Epidermal melanocyte (primary cell): ENCODE results near the gene CXCL1.

ENCODE experiments used
- DNase-seq: peaks from one replicate; pipeline ENCODE4 v3.0.0; 2011; ENCODE audit warnings: low spot score; ENCODE audit not compliant: insufficient read length

CXCL1 gene

DNA sequence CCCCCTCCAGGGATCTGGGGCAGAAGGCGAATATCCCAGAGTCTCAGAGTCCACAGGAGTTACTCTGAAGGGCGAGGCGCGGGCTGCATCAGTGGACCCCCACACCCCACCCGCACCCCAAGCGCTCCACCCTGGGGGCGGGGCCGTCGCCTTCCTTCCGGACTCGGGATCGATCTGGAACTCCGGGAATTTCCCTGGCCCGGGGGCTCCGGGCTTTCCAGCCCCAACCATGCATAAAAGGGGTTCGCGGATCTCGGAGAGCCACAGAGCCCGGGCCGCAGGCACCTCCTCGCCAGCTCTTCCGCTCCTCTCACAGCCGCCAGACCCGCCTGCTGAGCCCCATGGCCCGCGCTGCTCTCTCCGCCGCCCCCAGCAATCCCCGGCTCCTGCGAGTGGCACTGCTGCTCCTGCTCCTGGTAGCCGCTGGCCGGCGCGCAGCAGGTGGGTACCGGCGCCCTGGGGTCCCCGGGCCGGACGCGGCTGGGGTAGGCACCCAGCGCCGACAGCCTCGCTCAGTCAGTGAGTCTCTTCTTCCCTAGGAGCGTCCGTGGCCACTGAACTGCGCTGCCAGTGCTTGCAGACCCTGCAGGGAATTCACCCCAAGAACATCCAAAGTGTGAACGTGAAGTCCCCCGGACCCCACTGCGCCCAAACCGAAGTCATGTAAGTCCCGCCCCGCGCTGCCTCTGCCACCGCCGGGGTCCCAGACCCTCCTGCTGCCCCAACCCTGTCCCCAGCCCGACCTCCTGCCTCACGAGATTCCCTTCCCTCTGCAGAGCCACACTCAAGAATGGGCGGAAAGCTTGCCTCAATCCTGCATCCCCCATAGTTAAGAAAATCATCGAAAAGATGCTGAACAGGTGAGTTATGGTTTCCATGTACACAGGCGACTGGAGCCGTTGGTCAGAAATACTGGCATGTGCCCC is at the start of gene CXCL1:
Gene CXCL1 (plus strand): TSS at position 264 of the 926 bp plus-strand sequence. CDS start 78 bp downstream, at position 342.
- no peak for DNase-seq

DNA sequence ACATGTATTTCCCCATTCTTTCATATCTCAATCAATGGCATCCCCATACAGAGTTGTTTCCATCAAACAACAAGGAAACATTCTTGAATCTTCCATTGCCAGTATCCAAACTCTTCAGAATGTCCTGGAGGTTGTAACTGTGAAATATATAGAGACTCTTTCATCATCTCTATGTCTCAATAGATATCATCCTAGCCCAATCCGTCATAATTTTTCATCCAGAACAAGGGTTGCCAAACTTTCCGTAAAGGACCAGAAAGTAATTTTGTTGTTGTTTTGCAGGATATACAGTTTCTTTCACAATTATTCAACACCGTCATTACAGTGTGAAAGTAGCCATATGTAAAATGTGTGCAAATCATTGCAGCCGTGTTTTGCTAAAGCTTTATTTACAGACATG is 47.9 kb upstream of the CXCL1 start:
- no peak for DNase-seq

DNA sequence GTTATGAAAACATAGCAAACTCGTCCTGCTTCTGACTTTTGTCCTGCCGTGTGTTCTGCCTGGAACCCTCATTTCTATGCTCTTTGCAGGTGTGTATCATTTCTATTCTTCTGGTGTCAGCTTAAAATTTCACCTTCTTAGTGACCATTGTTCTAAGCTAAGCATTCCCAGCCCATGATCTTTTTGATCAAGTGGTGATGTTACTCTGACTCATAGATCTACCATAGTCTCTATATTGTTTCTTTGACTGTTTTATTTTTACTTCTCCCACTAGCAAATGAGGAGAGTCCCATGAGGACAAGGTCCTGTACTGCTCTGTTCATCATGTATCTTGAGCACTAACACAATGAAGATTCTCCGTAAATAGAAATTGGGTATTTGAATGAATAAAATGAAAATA is 46.8 kb upstream of the CXCL1 start:
- DNase-seq: no peak

DNA sequence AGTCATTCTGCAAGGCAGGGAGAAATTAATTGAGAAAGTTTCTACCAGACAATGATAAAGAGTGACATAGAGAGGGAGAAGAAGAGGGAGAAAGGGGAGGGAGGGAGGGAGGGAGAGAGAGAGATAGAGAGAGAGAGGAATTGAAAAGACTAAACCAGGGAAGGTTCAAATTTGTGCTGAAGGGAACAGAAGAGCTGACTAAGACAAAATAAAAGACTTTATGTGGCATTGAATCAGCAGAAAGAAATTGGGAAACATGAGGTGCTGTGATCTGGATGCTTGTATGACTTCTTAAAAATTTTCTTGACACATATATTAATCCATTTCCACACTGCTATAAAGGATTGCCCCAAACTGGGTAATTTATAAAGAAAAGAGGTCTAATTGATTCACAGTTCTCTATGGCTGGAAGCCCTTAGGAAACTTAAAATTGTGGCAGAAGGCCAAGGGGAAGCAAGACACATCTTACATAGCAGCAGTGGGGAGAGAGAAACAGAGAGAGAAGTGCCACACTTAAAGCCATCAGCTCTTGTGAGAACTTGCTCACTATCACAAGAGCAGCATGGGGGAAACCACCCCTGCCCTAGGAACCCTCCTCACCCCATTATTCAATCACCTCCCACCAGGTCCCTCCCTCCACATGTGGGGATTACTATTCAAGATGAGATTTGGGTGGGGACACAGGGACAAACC is 46.2 kb upstream of the CXCL1 start:
- no peak for DNase-seq

DNA sequence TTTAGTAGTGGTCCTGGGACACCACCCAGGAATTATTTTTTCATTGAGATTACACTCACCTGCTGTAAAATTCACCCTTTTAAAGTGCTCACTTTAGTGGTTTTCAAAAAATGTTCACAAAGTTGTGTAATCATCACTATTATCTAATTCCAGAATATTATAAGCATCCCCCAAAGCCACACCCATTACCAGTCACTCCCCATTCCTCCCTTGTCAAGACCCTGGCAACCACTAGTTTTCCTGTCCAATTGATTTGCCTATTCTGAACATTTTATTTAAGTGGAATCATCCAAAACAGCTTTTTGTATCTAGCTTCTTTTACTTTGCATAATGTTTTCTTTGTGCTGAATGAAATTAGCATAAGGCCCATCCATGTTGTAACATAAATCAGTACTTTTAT is 45.4 kb upstream of the CXCL1 start:
- no peak for DNase-seq

DNA sequence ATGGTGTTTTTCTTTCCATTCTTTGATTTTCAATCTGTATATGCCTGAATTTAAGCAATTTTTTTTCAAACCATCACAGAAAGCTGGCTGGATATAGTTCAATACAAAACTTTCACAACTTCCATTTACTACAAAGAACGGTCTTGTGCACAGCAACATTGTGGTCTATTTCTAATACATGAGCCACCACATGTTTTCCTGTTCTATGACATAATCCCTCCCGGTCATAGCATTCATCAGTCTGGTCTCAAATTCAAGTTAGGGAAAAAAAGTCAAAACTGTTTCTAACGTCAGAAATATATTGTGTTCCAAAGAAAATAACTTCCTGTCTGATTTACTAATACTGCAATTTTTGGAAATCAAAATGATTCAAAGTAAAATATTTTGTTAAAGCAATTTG is 40.2 kb upstream of the CXCL1 start:
- peak; percentile 54 for DNase-seq

DNA sequence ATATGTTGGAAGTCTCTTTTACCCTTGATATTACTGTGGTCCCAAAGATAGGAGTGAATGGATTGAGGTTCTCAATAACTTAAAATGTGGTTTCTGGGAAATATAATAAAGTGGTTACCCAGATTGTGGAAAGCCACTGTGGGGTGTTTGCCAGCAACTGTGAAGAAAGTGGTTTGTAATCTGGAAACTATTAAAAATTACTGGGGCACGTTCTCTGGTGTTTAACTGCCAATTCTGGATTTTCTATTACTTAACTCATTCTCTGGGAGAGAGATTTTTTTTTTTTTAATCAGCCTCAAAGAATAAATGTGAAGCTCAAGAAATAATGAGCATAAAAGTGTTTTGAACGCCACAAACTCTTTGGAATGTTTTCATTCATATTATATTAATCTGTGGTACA is 37.6 kb upstream of the CXCL1 start:
- DNase-seq: no peak

DNA sequence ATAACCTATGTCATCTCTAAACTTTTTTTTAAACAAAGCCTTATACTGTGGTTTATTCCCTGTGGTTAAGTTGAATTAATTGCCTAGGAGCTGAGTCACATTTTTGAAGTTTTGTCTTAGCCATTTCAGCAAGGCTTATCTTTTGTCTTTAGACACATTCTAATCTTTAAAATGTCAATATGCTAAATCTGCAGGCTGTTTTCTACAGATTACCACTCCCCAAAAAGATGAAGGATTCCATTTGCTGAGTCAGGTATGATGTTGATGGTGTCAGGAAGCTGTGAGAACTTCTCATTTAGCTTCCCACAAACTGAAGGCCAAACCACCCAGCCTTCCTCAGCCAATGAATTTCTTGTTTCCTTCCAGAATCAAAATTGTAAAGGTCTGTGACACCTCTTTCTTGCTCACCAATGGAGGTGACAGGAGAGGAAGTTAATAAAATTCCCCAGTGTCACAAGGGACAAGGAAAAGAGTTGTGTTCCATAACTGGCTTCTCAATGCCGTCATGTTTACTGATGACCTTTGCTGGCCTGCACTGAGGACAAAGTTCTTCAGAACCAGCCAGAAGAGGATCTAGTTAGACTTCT is 36.4 kb upstream of the CXCL1 start:
- DNase-seq: no peak

DNA sequence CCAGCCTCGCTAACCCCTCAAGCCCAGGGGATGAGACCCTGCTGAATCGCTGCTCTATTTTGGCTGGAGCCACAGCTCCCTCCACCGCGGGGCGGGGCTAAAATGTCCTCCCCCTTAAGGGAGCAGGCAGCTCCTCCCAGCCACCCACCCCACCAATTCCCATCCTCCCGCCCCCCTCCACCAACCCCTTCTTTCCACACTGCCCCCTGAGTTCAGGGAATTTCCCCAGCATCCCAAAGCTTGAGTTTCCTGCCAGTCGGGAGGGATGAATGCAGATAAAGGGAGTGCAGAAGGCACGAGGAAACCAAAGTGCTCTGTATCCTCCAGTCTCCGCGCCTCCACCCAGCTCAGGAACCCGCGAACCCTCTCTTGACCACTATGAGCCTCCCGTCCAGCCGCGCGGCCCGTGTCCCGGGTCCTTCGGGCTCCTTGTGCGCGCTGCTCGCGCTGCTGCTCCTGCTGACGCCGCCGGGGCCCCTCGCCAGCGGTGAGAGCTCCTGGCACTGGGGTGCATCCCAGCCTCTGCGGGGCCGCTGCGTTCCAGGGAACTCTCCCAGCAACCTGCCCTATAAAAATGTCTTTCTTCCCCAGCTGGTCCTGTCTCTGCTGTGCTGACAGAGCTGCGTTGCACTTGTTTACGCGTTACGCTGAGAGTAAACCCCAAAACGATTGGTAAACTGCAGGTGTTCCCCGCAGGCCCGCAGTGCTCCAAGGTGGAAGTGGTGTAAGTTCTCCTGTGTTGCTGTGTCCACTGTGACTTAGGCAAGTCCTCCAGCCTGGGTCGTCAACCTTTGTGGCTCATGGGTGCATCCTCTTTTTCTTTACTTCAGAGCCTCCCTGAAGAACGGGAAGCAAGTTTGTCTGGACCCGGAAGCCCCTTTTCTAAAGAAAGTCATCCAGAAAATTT is 32.6 kb upstream of the CXCL1 start, which contains the start of gene CXCL6:
Gene CXCL6 (plus strand): TSS at position 306 of the 907 bp plus-strand sequence. CDS start 73 bp downstream, at position 379.
- no peak for DNase-seq

DNA sequence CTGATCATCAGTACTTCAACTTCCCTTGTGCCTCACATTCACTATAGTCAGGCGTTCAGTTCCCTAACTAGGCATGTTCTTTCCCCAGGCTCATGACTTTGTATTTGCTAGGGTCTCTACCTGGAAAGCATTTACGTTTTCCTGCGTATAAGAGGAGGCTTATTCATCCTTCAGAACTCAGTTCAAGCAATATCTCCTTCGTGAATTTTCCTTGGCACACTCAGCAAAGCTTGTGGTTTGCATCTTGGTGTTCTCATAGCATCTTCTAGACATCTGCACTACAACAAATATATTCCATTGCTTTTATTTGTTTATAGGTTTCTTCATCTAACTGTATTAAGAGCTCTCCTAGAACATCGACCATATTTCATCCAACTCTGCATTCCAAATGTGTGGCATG is 30.1 kb upstream of the CXCL1 start:
- no peak for DNase-seq

DNA sequence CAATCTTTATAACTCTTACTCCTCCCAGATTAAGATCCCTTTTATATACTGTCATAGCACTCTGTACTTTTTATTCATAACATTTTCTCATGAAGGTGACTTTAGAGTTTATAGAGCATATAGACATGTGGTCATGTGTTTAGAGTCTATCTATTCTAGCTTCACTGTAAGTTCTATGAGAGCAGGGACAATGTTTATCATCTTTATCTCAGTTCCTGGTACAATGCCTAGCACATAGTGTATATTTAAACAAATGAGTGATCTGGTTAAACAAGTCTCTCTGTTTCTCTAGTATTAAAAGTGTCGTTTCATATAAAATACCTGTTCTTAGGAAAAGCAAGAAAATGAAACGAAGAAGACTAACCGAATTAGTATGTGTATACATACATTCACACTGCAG is 29.5 kb upstream of the CXCL1 start:
- no peak for DNase-seq

DNA sequence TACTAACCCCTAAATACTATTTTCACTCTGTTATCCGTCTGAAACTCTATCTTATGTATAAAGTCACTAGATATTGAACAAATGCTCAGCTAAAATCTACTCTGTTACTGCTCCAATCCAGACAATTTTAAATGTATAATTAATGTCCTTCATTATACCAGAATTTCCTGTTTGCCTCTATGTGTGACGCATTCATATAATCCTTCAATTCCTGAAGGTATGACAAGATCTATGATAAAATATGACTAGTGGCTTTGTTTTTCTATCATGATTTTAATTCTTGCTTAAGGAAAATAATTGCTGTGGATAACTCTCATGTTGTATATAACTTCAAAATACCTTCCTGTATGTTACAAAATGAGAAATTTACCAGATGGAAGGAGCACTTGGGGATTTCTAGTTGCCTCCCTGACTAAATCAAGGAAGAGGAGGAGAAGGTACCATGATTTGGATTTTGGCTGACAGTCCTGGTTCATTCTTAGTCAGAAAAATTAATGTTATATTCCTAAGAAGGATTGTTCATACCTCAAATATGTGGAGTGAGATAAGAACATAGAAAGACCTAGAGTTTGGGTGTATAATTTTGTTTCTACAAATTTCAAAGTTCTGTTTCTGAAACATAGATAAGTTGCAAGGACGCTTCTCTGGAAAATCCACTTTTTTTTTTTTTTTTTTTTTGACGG is 27.8 kb upstream of the CXCL1 start:
- DNase-seq: no peak

DNA sequence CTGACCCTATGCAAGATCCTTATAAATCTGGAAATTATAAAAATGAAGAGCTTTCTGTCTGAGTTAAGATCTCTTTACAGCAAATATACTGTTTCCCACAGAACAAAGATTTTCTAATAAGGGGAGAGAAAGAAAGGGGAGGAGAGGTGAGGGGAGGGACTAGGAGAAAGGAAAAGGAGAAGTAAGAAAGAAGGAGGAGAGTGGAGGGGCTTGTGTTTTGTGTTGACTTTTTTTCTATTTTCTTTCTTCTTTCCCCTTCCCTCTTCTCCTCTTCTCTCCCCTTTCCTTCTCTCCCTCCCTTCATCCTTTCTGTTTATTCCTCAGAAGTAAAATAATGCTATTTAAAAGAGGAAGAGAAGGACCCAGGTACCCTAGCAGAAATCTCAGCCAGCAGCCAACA is 26.5 kb upstream of the CXCL1 start:
- DNase-seq: no peak

DNA sequence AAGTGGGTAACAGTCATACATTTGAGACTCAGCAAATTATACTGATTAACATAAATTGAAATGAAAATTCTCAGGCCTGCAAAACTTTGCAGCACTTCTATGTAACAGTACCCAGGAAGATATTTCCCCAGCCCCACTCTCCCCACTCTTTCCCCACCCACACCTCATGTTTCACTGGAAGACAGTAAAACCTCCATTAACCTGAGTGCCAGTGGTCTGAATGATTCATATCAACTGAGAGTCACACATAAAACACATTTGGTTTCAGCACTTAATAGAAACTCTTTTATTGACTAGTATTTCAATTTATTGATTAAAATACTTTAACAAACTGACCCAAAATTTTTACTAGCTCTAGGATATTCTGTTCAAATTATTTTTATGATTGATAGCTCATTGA is 25.8 kb upstream of the CXCL1 start:
- DNase-seq: no peak

DNA sequence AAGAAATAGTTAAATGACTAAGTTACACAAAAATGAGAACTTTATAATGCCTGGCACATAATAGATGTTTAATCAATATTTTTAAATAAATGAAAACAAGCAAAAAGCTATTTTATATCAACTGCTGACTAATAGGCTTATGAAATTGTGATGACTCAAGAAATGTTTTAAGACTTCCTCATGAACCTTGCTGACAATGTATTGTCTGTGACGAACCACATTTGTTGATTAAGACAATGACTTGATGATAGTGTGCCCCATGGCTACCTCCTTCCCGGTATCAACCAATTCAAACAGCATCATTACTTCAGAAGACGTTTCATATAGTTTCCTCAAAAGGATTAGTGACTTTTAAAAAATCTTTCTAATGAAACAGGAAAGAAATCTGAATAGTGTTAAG is 24.8 kb upstream of the CXCL1 start:
- DNase-seq: no peak

DNA sequence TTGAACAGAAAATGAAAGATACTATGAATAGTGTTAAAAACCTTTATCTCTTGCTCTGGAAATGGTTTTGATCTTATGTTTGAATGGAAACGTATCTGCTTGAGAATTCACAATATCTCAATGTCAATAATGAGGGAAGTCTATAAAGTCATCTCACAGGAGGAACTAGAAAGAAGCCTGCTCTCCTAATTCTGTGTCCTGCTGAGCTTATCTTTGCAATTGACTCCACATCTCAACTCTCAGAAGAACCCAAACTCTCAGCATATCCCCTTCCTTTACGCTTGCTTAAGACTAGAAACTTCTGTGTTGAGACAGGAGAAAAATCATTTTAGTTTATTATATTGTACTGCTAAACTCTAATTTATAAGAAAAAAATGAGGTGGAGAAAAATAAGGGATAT is 24.4 kb upstream of the CXCL1 start:
- no peak for DNase-seq

DNA sequence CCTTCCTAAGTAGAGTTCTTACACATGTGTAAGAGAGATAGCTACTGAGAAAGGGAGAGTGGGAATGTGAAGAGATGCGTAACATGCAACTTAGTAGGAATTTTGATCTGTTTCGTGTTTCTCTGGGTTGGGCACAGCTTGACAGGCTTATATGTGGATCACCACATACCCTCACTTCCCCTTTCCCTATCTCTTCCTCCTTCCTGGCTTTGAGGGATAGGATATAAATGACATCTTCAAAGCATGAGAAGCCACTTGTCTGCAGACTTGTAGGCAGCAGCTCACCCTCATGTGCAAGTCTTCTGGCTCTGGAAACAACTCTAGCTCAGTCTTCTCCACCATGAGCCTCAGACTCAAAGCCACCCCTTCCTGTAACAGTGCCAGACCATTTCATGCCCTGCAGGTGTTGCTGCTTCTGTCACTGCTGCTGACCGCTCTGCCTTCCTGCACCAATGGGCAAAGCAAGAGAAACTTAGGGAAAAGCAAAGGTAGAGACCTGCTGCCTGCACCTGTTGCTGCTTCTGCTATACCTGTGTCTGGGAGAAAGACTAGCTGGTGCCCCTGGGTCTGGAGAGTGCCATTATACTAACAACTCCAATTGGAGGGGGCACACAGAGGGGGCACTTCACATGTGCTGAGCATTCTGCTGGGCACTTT is 21.5 kb upstream of the CXCL1 start:
- DNase-seq: no peak

DNA sequence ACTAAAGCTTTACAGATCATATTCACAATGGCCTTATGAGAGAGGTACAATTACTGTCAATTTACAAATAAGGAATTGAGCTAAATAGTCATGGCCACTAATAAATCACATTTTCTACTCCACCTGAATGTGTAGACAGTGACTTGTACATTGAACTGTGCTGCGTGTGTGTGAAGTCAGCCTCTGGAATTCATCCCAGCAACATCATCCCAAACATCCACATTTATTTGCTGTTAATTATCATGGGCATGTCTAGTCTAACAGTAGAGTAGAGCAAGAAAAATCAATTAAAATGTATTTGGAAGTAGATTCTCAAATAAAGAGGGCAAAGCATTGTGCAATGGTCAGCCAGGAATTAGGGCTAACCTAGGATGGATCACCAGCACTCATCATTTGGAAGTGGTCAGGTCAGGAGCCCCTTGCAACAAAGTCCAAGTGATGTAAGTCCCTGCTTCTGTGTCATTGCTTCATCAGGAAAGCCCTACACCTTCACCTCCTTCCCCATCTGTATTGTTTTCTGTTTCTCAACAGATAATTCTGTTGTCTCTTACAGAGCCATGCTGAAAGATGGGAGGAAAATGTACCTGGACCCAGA is 20.9 kb upstream of the CXCL1 start:
- DNase-seq: no peak

DNA sequence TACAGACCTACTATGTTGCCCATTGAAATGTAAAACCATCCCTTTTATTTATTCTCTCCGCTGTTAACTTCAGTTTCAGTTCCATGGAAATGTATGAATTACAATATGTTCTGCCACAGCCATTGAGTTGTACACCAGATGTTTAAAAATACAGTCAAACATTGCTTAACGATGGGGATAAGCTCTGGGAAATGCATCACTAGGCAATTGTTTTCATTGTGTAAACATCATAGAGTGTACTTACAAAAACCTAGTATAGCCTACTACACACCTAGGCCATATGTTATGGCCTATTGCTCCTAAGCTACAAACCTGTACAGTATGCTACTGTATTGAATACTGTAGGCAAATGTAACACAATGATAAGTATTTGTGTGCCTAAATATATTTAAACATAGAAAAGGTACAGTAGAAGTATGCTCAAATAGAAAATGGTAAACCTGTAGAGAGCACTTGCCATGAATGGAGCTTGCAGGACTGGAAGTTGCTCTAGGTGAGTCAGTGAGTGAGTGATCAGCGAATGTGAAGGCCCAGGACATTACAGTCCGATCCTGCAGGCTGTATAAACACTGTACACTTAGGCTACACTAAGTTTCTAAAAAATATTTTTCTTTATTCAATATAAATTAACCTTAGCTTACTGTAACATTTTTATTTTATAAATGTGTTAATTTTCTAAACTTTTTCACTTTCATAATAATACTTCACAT is 18.8 kb upstream of the CXCL1 start:
- DNase-seq: no peak
